GM12864 (cell line): ENCODE results near the gene CFD.

ENCODE experiments used
- DNase-seq: peaks from one replicate; pipeline ENCODE4 v3.0.0-alpha.2; 2011; ENCODE audit warnings: low read depth
- H3K4me3 ChIP-seq: 2 replicates; pipeline ENCODE4 v1.5.1; 2011; ENCODE audit warnings: mild to moderate bottlenecking, low read depth, low read length, control low read depth
- CTCF ChIP-seq: IDR thresholded peaks from 2 replicates; pipeline ENCODE4 v1.5.1; 2011; ENCODE audit warnings: low read depth, mild to moderate bottlenecking, moderate library complexity, low read length, control low read depth, inconsistent platforms; ENCODE audit errors: missing control alignments

Gene CFD

GRCh38 chr19:866769-867300 is 7.4 kb downstream of the CFD start:
- no peak for TF ChIP-seq CTCF
- no peak overlapping the region for H3K4me3 ChIP-seq
- no peak for DNase-seq

- H3K4me3 ChIP-seq = no peak overlapping the region
- no peak for DNase-seq
- TF ChIP-seq CTCF = no peak
Measured at GRCh38 chr19:867301-867793, 7.9 kb downstream of the CFD start.

GRCh38 chr19:867855-868457 is 8.5 kb downstream of the CFD start:
- DNase-seq = no peak
- no peak overlapping the region for H3K4me3 ChIP-seq
- TF ChIP-seq CTCF = no peak

- no peak overlapping the region for H3K4me3 ChIP-seq
- no peak for DNase-seq
- no peak for TF ChIP-seq CTCF
Measured at GRCh38 chr19:868458-869244, 9.2 kb downstream of the CFD start.

- TF ChIP-seq CTCF = no peak
- H3K4me3 ChIP-seq = no peak overlapping the region
- no peak for DNase-seq
Measured at GRCh38 chr19:869245-870177, 10.0 kb downstream of the CFD start.

GRCh38 chr19:870314-870713 is 10.8 kb downstream of the CFD start:
- no peak for DNase-seq
- H3K4me3 ChIP-seq = no peak overlapping the region
- TF ChIP-seq CTCF = no peak
